Kidney (tissue), 14 donors: Measurements from ENCODE around the gene ADAMTS10. TPM values are rescaled to one million over a fixed set of nuclear protein-coding genes. Genes with fewer than 3 reads are reported as not detected.
"Not testable (repeated sequence)": the region's sequence is repeated elsewhere in the genome, so short reads cannot be mapped to it uniquely, and the experiment has no call there.

Source experiments
- DNase-seq, 5 donors: peaks; one replicate each; pipeline ENCODE4 v3.0.0-alpha.2; 2013 to 2020
- FAIRE-seq: peaks from 2 replicates; lab custom pipeline; 2012; peaks lifted over from hg19 to GRCh38; lab: Jason Lieb, UNC
- H3K27ac ChIP-seq, 2 donors: one replicate each; pipeline ENCODE4 v1.7.0; 2013; ENCODE audit warnings: low read depth in 2 of 2, low read length in 2 of 2, inconsistent platforms in 1 of 2
- H3K27me3 ChIP-seq: one replicate; pipeline ENCODE4 v1.7.1; 2013; ENCODE audit warnings: low read length, inconsistent platforms; ENCODE audit not compliant: control insufficient read depth, insufficient read depth
- H3K36me3 ChIP-seq, 3 donors: one replicate each; pipeline versions ENCODE4 v1.7.0 to v1.7.1; 2013; ENCODE audit warnings: low read length in 3 of 3, control low read depth in 1 of 3, inconsistent platforms in 1 of 3; ENCODE audit not compliant: insufficient read depth in 3 of 3, control insufficient read depth in 2 of 3
- H3K4me1 ChIP-seq, 3 donors: one replicate each; pipeline versions ENCODE4 v1.7.0 to v1.7.1; 2013; ENCODE audit warnings: low read length in 3 of 3, inconsistent platforms in 1 of 3, low read depth in 1 of 3; ENCODE audit not compliant: control insufficient read depth in 2 of 3, insufficient read depth in 2 of 3
- H3K4me3 ChIP-seq, 3 donors: one replicate each; pipeline versions ENCODE4 v1.7.0 to v1.8.1; 2013; ENCODE audit warnings: low read length in 3 of 3, control low read depth in 1 of 3, inconsistent platforms in 1 of 3
- H3K9ac ChIP-seq, 3 donors: one replicate each; pipeline versions ENCODE4 v1.7.0 to v1.7.1; 2013; ENCODE audit warnings: low read length in 3 of 3, control low read depth in 1 of 3, inconsistent platforms in 1 of 3
- H3K9me3 ChIP-seq, 3 donors: one replicate each; pipeline versions ENCODE4 v1.7.0 to v1.7.1; 2013; ENCODE audit warnings: low read length in 3 of 3, control low read depth in 1 of 3, inconsistent platforms in 1 of 3; ENCODE audit not compliant: control insufficient read depth in 2 of 3, insufficient read depth in 1 of 3
- intact Hi-C: fragments of 100-400 bp; cut with DNase I; formaldehyde crosslinking; loops from one replicate; pipeline ENCODE4 v1.11.1; 2022
- polyA plus RNA-seq: library from polyadenylated mRNA; stranded (reverse); fragments of 350-450 nt; fragmentation: Illumina TruSeq; extraction: RNeasy Lipid Tissue Mini Kit (QIAGEN cat#74804); gene quantifications from one replicate; pipeline ENCODE4 v1.2.3, GENCODE V29; 2014; ENCODE audit warnings: low read depth, low replicate concordance; ENCODE audit not compliant: insufficient read depth
- total RNA-seq: library from RNA; stranded (reverse); fragmentation: NEBNext Ultra II Directional; extraction: Animal tissue kit (Norgen Biotek cat#: 25700); gene quantifications from one replicate; pipeline ENCODE4 v1.2.1, GENCODE V29; 2021
- TF ChIP-seq, protein P1 (sequence below): IDR thresholded peaks from 3 replicates; pipeline ENCODE4 v1.5.1; 2012; ENCODE audit warnings: mild to moderate bottlenecking, moderate library complexity, borderline replicate concordance; ENCODE audit not compliant: insufficient read depth; ENCODE audit errors: extremely low read depth
- donor health status: control.
- donor health status: control.
- donor health status: control.
- donor health status: control.
- donor health status: control.
- donor health status: DM: yes; HTN: yes; CAD: no.
- donor health status: Normal renal cell carcinoma (clear cell type).

ADAMTS10 gene
- total and polyA plus RNA-seq, 2 donors from 2014 or later, result 8.9 to 48.8 TPM

DNA sequence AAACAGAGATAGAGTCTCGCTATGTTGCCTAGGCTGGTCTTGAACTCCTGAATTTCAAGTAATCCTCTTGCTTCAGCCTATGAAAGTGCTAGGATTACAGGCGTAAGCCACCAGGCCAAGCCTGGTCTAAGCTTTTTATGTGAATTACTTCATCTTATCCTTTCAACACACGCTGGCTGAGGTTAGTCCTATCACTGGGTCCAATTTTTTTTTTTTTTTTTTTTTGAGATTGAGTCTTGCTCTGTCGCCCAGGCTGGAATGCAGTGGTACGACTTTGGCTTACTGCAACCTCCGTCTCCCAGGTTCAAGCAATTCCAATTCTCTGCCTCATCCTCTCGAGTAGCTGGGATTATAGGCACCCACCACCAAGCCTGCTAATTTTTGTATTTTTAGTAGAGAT lies 43.7 kb downstream of the ADAMTS10 start:
- Histone ChIP-seq H3K27ac (no peak overlapping the region), H3K27me3 (no peaks in the 10 kb centered on the region), H3K9ac (no peak overlapping the region), H3K36me3 (no peaks in the 10 kb centered on the region), H3K9me3 (no peaks in the 10 kb centered on the region), H3K4me1 (no peaks in the 10 kb centered on the region), H3K4me3 (no peak overlapping the region)
- FAIRE-seq, result no peak
- TF ChIP-seq, protein P1, sequence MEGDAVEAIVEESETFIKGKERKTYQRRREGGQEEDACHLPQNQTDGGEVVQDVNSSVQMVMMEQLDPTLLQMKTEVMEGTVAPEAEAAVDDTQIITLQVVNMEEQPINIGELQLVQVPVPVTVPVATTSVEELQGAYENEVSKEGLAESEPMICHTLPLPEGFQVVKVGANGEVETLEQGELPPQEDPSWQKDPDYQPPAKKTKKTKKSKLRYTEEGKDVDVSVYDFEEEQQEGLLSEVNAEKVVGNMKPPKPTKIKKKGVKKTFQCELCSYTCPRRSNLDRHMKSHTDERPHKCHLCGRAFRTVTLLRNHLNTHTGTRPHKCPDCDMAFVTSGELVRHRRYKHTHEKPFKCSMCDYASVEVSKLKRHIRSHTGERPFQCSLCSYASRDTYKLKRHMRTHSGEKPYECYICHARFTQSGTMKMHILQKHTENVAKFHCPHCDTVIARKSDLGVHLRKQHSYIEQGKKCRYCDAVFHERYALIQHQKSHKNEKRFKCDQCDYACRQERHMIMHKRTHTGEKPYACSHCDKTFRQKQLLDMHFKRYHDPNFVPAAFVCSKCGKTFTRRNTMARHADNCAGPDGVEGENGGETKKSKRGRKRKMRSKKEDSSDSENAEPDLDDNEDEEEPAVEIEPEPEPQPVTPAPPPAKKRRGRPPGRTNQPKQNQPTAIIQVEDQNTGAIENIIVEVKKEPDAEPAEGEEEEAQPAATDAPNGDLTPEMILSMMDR, result no peak
- intact Hi-C loops, result no loop called here
- DNase-seq, result no peak

GRCh38 chr19:8564866-8565265 lies 45.6 kb downstream of the ADAMTS10 start:
- H3K27ac ChIP-seq, H3K9me3 ChIP-seq, H3K36me3 ChIP-seq, H3K9ac ChIP-seq, H3K27me3 ChIP-seq, H3K4me3 ChIP-seq, FAIRE-seq, DNase-seq, H3K4me1 ChIP-seq, intact Hi-C loops: not testable (repeated sequence)

- no peak overlapping the region for H3K9ac ChIP-seq
- no peak overlapping the region for H3K27ac ChIP-seq
- no peaks in the 10 kb centered on the region for H3K27me3 ChIP-seq
- no peaks in the 10 kb centered on the region for H3K9me3 ChIP-seq
- no peaks in the 10 kb centered on the region for H3K36me3 ChIP-seq
- DNase-seq, result peak in 3 of 5 donors; percentile 25 to 56 (median 35)
- H3K4me1 ChIP-seq, result no peaks in the 10 kb centered on the region
- intact Hi-C loops, result no loop called here
- TF ChIP-seq, protein P1, result no peak
- no peak overlapping the region for H3K4me3 ChIP-seq
- FAIRE-seq, result no peak
Measured at GRCh38 chr19:8561075-8561764, 49.3 kb downstream of the ADAMTS10 start.

DNA sequence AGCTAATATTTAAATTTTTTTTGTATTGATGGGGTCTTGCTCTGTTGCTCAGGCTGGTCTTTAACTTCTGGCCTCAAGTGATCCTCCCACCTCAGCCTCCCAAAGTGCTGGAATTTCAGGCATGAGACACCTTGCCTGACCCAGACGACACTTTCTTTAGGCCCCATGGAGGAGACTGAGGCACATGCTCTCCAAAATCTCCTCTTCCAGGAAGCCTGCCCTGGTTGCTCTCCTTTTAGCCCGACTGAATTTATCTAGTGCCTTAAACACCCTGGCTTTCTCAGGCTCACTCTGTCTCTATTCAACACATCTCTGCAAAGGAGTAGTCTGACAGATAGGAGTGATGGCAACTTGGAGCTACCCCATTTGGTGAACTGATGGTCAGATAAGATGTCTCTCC lies 52.2 kb downstream of the ADAMTS10 start:
- TF ChIP-seq, protein P1, result no peak
- Histone ChIP-seq H3K27ac (no peak overlapping the region), H3K4me1 (no peaks in the 10 kb centered on the region), H3K36me3 (no peaks in the 10 kb centered on the region), H3K4me3 (no peak overlapping the region), H3K27me3 (no peaks in the 10 kb centered on the region), H3K9me3 (no peaks in the 10 kb centered on the region), H3K9ac (no peak overlapping the region)
- intact Hi-C loops, result no loop called here
- FAIRE-seq (no peak), DNase-seq (no peak)
